Endothelial cell of umbilical vein (primary cell): Measurements from ENCODE around the gene CRP.

Source experiments
- FOS ChIP-seq: IDR thresholded peaks from 2 replicates; pipeline ENCODE4 v1.6.1; 2011; ENCODE audit warnings: mild to moderate bottlenecking, low read length, moderate library complexity, borderline replicate concordance; ENCODE audit not compliant: insufficient read depth
- GATA2 ChIP-seq: IDR thresholded peaks from 2 replicates; pipeline ENCODE4 v1.7.0; 2011; ENCODE audit warnings: low read depth, mild to moderate bottlenecking, moderate library complexity, mixed read lengths, low read length; ENCODE audit not compliant: insufficient read length, insufficient read depth
- MYC ChIP-seq: IDR thresholded peaks from one replicate; pipeline ENCODE4 v1.6.1; 2011; ENCODE audit warnings: mild to moderate bottlenecking, low read depth, low read length
- POLR2A ChIP-seq: IDR thresholded peaks from 2 replicates; pipeline ENCODE4 v1.6.1; 2012; ENCODE audit warnings: low read depth, mild to moderate bottlenecking, control low read depth, low read length
- POLR2AphosphoS5 ChIP-seq: IDR thresholded peaks from 2 replicates; pipeline ENCODE4 v1.6.1; 2012; ENCODE audit warnings: low read depth, mild to moderate bottlenecking, control low read depth, low read length, moderate library complexity; ENCODE audit not compliant: insufficient read depth
- TF ChIP-seq, protein P1 (sequence below), 2 donors: IDR thresholded peaks; 1 replicate in 1 of 2; 2 replicates in 1 of 2; pipeline ENCODE4 v1.5.1; 2011; ENCODE audit warnings: low read length in 2 of 2, mild to moderate bottlenecking in 2 of 2, moderate library complexity in 2 of 2, control low read depth in 1 of 2, inconsistent platforms in 1 of 2, low read depth in 1 of 2; ENCODE audit not compliant: insufficient read depth in 1 of 2; ENCODE audit errors: extremely low read depth in 1 of 2

GRCh38 chr1:159664247-159664646 lies 50.1 kb downstream of the CRP start:
- no peak for TF ChIP-seq MYC
- no peak for TF ChIP-seq GATA2
- TF ChIP-seq, protein P1, sequence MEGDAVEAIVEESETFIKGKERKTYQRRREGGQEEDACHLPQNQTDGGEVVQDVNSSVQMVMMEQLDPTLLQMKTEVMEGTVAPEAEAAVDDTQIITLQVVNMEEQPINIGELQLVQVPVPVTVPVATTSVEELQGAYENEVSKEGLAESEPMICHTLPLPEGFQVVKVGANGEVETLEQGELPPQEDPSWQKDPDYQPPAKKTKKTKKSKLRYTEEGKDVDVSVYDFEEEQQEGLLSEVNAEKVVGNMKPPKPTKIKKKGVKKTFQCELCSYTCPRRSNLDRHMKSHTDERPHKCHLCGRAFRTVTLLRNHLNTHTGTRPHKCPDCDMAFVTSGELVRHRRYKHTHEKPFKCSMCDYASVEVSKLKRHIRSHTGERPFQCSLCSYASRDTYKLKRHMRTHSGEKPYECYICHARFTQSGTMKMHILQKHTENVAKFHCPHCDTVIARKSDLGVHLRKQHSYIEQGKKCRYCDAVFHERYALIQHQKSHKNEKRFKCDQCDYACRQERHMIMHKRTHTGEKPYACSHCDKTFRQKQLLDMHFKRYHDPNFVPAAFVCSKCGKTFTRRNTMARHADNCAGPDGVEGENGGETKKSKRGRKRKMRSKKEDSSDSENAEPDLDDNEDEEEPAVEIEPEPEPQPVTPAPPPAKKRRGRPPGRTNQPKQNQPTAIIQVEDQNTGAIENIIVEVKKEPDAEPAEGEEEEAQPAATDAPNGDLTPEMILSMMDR (IDR thresholded peaks at IDR 0.05; ENCODE audit: extremely low read depth in 1 of 2, insufficient read depth in 1 of 2, low read depth in 1 of 2, low read length in 2 of 2) = no peak
- TF ChIP-seq FOS = no peak
- no peak for TF ChIP-seq POLR2A
- no peak for TF ChIP-seq POLR2AphosphoS5
